GM10266 (cell line): Measurements from ENCODE around the gene FAF1.
"Not testable (repeated sequence)": the region's sequence is repeated elsewhere in the genome, so short reads cannot be mapped to it uniquely, and the experiment has no call there.

Experiments used
- DNase-seq: peaks from one replicate; pipeline ENCODE4 v3.0.0; 2012; ENCODE audit errors: extremely low spot score
- TF ChIP-seq, protein P1 (sequence below): IDR thresholded peaks from 2 replicates; pipeline ENCODE4 v1.5.1; 2012; ENCODE audit warnings: mild to moderate bottlenecking, low read depth; ENCODE audit not compliant: control insufficient read depth, insufficient read depth; ENCODE audit errors: missing control alignments

The FAF1 gene

GRCh38 chr1:50921029-50921428 is 39.0 kb downstream of the FAF1 start:
- DNase-seq = no peak

DNA sequence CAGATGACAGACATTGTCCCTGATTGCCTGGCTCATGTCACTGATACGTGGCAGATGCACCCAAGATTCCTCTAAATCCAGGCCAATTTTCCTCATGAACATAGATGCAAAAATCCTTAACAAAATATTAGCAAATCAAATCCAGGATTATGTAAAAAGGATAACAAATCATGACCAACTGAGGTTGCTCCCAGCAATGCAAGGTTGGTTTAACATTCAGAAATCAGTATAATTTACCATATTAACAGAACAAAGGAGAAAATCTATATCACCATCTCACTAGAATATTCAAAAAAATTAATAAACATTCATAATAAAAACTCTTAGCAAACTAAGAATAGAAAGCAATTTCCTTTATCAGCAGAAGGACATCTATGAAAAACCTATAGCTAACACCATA is 39.7 kb downstream of the FAF1 start:
- no peak for DNase-seq

More at GRCh38 chr1:50921029-50921428, 39.0 kb downstream of the FAF1 start:
- TF ChIP-seq, protein P1, sequence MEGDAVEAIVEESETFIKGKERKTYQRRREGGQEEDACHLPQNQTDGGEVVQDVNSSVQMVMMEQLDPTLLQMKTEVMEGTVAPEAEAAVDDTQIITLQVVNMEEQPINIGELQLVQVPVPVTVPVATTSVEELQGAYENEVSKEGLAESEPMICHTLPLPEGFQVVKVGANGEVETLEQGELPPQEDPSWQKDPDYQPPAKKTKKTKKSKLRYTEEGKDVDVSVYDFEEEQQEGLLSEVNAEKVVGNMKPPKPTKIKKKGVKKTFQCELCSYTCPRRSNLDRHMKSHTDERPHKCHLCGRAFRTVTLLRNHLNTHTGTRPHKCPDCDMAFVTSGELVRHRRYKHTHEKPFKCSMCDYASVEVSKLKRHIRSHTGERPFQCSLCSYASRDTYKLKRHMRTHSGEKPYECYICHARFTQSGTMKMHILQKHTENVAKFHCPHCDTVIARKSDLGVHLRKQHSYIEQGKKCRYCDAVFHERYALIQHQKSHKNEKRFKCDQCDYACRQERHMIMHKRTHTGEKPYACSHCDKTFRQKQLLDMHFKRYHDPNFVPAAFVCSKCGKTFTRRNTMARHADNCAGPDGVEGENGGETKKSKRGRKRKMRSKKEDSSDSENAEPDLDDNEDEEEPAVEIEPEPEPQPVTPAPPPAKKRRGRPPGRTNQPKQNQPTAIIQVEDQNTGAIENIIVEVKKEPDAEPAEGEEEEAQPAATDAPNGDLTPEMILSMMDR = no peak

DNA sequence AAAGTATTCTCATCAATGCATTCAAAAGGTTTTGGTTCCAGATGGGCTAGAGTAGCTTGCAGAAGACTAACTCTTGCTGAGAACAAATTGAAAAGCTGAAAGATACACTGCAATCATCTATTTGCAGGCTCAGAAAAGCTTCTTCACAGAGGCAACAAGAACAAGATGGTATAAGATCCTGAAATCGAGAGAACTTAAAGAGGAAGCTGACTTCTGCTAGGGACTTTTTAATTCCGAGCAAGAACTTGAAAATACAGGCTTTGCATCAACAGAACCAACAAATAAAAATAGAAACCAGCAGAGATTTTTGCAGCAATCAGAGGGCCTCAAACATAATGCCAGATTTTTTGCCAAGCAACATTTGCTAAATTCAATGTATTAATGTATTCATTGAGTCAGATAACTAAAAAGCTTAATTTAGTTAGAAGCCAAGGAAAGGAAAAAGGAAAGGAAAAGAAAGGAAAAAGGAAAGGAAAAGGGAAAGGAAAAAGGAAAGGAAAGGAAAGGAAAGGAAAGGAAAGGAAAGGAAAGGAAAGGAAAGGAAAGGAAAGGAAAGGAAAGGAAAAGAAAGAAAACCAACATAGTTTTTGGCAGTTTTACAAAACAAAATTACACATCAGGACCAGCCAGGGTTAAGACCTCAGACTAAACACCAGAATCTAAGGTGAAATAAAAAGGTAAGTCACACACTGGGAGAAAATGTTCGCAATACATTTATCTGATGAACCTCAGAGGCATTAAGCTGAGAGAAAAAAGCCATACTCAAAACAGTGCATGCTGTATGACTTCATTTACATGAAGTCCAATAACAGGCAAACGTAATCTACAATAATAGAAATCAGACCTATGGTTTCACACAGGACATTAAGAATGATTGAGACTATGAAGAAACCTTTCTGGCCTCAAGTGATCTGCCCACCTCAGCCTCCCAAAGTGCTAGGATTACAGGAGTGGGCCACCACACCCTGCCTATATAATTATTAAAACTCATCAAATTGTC is 42.6 kb downstream of the FAF1 start:
- TF ChIP-seq, protein P1 = no peak
- DNase-seq = peak; percentile 23

More for the DNA sequence above, 39.7 kb downstream of the FAF1 start:
- TF ChIP-seq, protein P1 = no peak

GRCh38 chr1:50915621-50916020 is 44.4 kb downstream of the FAF1 start:
- TF ChIP-seq, protein P1 = no peak
- DNase-seq = no peak

GRCh38 chr1:50913954-50914353 is 46.1 kb downstream of the FAF1 start:
- no peak for DNase-seq
- TF ChIP-seq, protein P1 = no peak

- DNase-seq = not testable (repeated sequence)
These were observed 49.7 kb downstream of the FAF1 start for GRCh38 chr1:50910356-50910755.

GRCh38 chr1:50907610-50908009 is 52.5 kb downstream of the FAF1 start:
- DNase-seq = not testable (repeated sequence)

DNA sequence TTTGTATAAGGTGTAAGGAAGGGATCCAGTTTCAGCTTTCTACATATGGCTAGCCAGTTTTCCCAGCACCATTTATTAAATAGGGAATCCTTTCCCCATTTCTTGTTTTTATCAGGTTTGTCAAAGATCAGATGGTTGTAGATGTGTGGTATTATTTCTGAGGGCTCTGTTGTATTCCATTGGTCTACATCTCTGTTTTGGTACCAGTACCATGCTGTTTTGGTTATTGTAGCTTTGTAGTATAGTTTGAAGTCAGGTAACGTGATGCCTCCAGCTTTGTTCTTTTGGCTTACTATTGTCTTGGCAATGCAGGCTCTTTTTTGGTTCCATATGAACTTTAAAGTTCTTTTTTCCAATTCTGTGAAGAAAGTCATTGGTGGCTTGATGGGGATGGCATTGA is 54.0 kb downstream of the FAF1 start:
- not testable (repeated sequence) for DNase-seq

GRCh38 chr1:50902419-50902818 is 57.6 kb downstream of the FAF1 start:
- no peak for DNase-seq
- TF ChIP-seq, protein P1 = no peak
